ENCODE results near the gene KCNN1.

DNA sequence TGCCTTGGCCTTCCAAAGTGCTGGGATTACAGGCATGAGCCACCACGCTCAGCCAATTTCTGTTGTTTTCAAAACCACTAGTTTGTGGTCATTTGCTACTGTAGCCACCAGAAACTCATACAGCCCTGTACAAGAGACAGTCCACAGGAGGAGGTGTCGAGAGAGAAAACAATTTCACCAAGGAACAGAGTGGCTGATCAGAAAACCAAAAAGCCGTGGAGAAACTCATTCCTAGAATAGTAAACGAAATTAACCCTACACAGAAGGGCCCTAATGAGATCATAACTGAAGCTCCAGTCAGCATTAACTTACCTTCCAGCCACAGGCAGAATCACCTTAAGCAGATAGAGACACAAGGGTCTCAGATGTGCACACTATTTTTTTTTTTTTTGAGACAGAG is 37.9 kb upstream of the KCNN1 start:
- TF ChIP-seq CTCF (IDR thresholded peaks at IDR 0.05 in 8 of 11, conservative IDR thresholded peaks at IDR 0.05 in 3 of 11) (no peak), POLR2AphosphoS5 (IDR thresholded peaks at IDR 0.05) (no peak)

All from spleen (tissue), 7 donors.